Nephron progenitor cell (in vitro differentiated cells): ENCODE results near the gene CSNK1A1.

Experiments used
- DNase-seq: peaks from one replicate; pipeline ENCODE4 v3.0.0; 2021
- H3K27ac Mint-ChIP-seq: 2 replicates; pipeline ENCODE4 v1.8.0; 2021; ENCODE audit warnings: mild to moderate bottlenecking, moderate library complexity, mixed read lengths
- H3K27me3 Mint-ChIP-seq: 2 replicates; pipeline ENCODE4 v1.8.0; 2021; ENCODE audit warnings: mild to moderate bottlenecking, low read depth, mixed read lengths; ENCODE audit not compliant: poor library complexity
- H3K36me3 Mint-ChIP-seq: 2 replicates; pipeline ENCODE4 v1.8.0; 2021; ENCODE audit warnings: low read depth, mixed read lengths
- H3K4me1 Mint-ChIP-seq: 2 replicates; pipeline ENCODE4 v1.8.0; 2021; ENCODE audit warnings: mixed read lengths
- H3K4me3 Mint-ChIP-seq: 2 replicates; pipeline ENCODE4 v1.8.0; 2021; ENCODE audit warnings: mild to moderate bottlenecking, moderate library complexity, mixed read lengths
- H3K9me3 Mint-ChIP-seq: 2 replicates; pipeline ENCODE4 v1.8.0; 2021; ENCODE audit warnings: mild to moderate bottlenecking, moderate library complexity, mixed read lengths
- TF ChIP-seq, protein P1 (sequence below): fragments of 200-600 bp; sonication (generic); IDR thresholded peaks from 2 replicates; pipeline ENCODE4 v1.5.0; 2021; ENCODE audit warnings: antibody characterized with exemption

CSNK1A1 gene

DNA sequence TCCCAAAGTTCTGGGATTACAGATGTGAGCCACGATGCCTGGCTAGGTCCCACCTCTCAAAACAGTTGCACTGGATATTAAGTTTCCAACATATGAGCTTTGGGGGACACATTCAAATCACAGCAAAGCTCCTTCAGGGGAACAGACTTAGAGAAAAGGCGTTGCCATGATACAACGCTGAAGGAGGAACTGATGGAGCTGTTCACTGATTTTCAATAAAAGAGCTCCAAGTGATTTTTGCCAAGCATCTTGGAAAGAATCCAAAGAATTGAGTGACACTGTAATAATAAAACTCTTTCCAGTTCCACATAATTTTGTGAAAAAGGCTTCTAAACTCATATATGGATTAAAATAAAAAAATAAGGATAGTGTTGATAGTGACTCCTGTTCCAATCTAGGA, 72.5 kb downstream of the CSNK1A1 start:
- H3K4me3 Mint-ChIP-seq, result no peak overlapping the region
- TF ChIP-seq, protein P1, sequence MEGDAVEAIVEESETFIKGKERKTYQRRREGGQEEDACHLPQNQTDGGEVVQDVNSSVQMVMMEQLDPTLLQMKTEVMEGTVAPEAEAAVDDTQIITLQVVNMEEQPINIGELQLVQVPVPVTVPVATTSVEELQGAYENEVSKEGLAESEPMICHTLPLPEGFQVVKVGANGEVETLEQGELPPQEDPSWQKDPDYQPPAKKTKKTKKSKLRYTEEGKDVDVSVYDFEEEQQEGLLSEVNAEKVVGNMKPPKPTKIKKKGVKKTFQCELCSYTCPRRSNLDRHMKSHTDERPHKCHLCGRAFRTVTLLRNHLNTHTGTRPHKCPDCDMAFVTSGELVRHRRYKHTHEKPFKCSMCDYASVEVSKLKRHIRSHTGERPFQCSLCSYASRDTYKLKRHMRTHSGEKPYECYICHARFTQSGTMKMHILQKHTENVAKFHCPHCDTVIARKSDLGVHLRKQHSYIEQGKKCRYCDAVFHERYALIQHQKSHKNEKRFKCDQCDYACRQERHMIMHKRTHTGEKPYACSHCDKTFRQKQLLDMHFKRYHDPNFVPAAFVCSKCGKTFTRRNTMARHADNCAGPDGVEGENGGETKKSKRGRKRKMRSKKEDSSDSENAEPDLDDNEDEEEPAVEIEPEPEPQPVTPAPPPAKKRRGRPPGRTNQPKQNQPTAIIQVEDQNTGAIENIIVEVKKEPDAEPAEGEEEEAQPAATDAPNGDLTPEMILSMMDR, result no peak
- no peak for DNase-seq
- no peaks in the 10 kb centered on the region for H3K9me3 Mint-ChIP-seq
- no peaks in the 10 kb centered on the region for H3K27me3 Mint-ChIP-seq
- peaks cover 27% of the 10 kb centered on the region for H3K4me1 Mint-ChIP-seq
- peak overlapping the region; percentile 74 for H3K27ac Mint-ChIP-seq
- no peaks in the 10 kb centered on the region for H3K36me3 Mint-ChIP-seq

DNA sequence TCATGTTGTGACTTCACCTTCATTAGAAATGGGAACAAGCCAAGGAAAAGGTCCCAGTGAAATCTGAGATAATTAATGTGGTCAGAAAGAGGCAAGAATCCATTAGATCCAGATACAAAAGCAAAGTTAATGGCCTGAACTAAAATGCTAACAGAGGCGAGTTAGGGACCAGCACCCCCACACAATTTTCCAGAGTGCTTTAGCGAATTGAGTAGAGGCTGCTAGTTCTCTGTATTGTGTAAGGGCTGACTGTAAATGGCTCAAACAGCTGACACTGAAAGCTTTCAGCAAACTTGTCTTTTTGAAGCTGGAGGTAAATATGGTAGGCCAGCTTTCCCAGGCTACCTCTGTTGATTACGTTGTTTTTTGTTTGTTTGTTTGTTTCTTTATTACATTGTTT, 75.5 kb downstream of the CSNK1A1 start:
- Mint-ChIP-seq H3K27ac (peak overlapping the region; percentile 68), H3K36me3 (no peaks in the 10 kb centered on the region), H3K4me1 (peaks cover 30% of the 10 kb centered on the region), H3K9me3 (no peaks in the 10 kb centered on the region), H3K4me3 (no peak overlapping the region), H3K27me3 (peaks cover 4% of the 10 kb centered on the region)
- TF ChIP-seq, protein P1, result no peak
- no peak for DNase-seq

DNA sequence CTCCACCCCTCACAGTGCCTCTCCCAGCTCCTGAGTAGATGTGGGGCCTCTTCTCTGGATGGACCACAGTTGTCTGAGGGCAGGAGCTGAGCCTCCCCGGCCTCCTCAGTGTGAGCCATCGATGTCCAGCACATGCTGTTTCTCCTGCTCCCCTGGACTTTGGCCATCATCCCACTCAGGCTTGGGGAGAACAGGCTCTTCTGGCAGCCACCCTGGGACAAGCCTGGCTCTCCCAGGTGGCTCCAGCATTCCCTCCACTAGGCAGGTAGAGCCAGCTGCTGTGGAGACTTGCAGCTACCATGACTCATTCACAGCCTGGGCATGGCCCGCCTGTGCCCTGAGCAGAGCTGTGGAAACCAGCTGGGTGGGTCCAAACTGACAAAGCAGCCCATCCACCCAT, 77.0 kb downstream of the CSNK1A1 start:
- peaks cover 31% of the 10 kb centered on the region for H3K4me1 Mint-ChIP-seq
- TF ChIP-seq, protein P1, result no peak
- no peaks in the 10 kb centered on the region for H3K9me3 Mint-ChIP-seq
- peaks cover 4% of the 10 kb centered on the region for H3K27me3 Mint-ChIP-seq
- H3K4me3 Mint-ChIP-seq, result no peak overlapping the region
- no peak overlapping the region for H3K27ac Mint-ChIP-seq
- no peak for DNase-seq
- H3K36me3 Mint-ChIP-seq, result no peaks in the 10 kb centered on the region

DNA sequence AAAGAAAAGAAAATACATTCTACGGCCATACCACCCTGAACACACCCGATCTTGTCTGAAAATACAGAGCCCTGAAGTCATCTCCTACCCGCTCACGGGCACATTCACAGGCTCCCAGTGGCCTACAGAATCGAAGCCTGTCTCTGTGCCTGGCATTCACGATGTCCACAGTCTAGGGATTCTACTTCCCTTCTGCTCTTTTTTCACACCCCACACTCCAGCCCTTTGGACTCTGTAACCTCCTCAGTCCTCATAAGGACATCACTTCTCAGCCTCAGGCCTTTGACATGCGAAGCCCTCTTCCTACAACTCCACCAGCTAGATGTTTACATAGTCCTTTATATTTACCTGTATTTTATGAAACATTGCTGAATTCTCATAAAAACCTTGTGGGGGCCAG, 77.8 kb downstream of the CSNK1A1 start:
- TF ChIP-seq, protein P1, result no peak
- DNase-seq, result no peak
- Mint-ChIP-seq H3K27me3 (peaks cover 4% of the 10 kb centered on the region), H3K4me3 (no peak overlapping the region), H3K27ac (no peak overlapping the region), H3K4me1 (peaks cover 29% of the 10 kb centered on the region), H3K9me3 (no peaks in the 10 kb centered on the region), H3K36me3 (no peaks in the 10 kb centered on the region)

DNA sequence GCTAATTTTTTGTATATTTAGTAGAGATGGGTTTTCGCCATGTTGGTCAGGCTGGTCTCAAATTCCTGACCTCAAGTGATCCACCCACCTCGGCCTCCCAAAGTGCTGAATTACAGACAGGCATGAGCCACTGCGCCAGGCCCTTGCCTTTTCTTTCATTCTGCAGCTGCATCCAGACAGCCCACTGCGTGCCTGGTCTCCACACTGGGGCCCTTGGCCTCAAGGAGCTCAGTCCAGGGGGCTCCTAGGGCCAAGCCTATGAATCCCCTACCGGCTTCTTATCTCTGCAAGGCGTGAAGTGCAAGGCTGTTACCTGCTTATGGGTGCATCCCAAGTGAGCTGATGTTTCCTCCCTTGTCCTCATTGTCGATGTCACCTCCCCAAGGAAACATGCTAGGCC, 78.8 kb downstream of the CSNK1A1 start:
- no peak overlapping the region for H3K27ac Mint-ChIP-seq
- TF ChIP-seq, protein P1, result no peak
- peaks cover 4% of the 10 kb centered on the region for H3K27me3 Mint-ChIP-seq
- H3K4me3 Mint-ChIP-seq, result no peak overlapping the region
- H3K9me3 Mint-ChIP-seq, result no peaks in the 10 kb centered on the region
- DNase-seq, result no peak
- peaks cover 24% of the 10 kb centered on the region for H3K4me1 Mint-ChIP-seq
- no peaks in the 10 kb centered on the region for H3K36me3 Mint-ChIP-seq

DNA sequence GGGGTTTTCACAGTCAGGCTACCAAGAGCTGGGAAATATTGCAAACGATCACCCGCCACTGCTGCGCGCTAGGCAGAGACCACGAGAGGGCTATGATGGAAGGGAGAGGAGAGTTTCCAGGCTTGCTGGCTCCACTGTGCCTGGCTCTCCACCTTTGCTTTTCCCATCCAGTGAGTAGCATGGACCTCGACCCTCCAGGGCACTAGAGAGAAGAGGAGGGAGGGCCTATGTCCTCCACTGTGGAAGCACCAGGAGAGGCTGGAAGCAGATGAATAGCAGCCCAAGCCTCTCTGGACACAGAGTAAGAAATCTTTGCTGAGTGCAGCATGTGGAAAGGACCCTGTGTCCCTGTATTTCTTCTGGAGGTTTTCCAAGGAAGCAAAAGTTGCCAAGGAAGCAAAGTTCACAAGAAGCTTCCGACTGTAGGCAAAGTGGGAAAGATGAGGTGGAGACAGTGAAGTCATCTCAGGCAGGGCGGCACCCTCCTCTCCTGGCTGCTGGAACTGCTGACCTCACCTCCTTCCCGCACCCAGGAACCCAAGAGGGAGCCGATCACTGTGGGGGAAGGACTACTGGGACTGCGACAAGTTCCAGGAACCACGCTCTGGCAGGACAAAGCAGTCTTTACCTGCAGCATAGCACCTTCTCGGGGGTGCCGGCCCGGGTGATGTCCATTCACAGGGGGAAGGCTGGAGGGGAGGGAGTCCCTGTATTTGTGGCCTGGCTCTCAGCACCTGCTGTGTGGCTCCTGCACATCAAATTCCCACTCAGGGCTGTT, 79.6 kb downstream of the CSNK1A1 start:
- TF ChIP-seq, protein P1, result no peak
- no peaks in the 10 kb centered on the region for H3K36me3 Mint-ChIP-seq
- H3K27ac Mint-ChIP-seq, result no peak overlapping the region
- H3K4me1 Mint-ChIP-seq, result peaks cover 29% of the 10 kb centered on the region
- no peak overlapping the region for H3K4me3 Mint-ChIP-seq
- no peaks in the 10 kb centered on the region for H3K9me3 Mint-ChIP-seq
- peaks cover 4% of the 10 kb centered on the region for H3K27me3 Mint-ChIP-seq
- DNase-seq, result no peak
